ENCODE data around the gene ZNF460.
"Not testable (repeated sequence)": the region's sequence is repeated elsewhere in the genome, so short reads cannot be mapped to it uniquely, and the experiment has no call there.

The ZNF460 gene

DNA sequence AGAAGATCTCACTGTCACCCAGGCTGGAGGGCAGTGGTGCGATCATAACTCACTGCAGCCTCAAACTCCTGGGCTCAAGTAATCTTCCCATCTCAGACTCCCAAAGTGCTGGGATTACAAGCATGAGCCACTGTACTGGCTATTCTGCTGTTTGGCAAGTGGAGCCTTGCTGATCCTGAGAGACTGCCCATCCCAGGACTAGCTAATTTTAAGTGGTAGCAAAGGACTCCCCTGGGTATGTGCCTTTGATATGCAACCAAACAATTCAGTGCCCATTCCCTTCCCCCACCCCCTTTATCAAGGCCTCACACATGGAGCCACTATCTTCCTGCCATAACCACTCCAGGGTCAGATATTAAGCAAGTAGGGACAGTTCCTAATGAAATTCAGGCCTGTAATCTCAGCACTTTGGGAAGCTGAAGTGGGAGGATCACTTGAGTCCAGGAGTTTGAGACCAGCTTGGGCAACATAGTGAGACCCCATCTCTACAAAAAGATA lies 17.0 kb upstream of the ZNF460 start:
- DNase-seq (ENCODE audit: low read depth): no peak
- H3K4me3 ChIP-seq (ENCODE audit: low read length): no peak overlapping the region
- TF ChIP-seq, protein P1, sequence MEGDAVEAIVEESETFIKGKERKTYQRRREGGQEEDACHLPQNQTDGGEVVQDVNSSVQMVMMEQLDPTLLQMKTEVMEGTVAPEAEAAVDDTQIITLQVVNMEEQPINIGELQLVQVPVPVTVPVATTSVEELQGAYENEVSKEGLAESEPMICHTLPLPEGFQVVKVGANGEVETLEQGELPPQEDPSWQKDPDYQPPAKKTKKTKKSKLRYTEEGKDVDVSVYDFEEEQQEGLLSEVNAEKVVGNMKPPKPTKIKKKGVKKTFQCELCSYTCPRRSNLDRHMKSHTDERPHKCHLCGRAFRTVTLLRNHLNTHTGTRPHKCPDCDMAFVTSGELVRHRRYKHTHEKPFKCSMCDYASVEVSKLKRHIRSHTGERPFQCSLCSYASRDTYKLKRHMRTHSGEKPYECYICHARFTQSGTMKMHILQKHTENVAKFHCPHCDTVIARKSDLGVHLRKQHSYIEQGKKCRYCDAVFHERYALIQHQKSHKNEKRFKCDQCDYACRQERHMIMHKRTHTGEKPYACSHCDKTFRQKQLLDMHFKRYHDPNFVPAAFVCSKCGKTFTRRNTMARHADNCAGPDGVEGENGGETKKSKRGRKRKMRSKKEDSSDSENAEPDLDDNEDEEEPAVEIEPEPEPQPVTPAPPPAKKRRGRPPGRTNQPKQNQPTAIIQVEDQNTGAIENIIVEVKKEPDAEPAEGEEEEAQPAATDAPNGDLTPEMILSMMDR (conservative IDR thresholded peaks at IDR 0.05; ENCODE audit: low read length): no peak

- DNase-seq (ENCODE audit: low read depth): no peak
- H3K4me3 ChIP-seq (ENCODE audit: low read length): no peak overlapping the region
- TF ChIP-seq, protein P1 (conservative IDR thresholded peaks at IDR 0.05; ENCODE audit: low read length): no peak
Observed at GRCh38 chr19:57267291-57267690, 13.0 kb upstream of the ZNF460 start.

DNA sequence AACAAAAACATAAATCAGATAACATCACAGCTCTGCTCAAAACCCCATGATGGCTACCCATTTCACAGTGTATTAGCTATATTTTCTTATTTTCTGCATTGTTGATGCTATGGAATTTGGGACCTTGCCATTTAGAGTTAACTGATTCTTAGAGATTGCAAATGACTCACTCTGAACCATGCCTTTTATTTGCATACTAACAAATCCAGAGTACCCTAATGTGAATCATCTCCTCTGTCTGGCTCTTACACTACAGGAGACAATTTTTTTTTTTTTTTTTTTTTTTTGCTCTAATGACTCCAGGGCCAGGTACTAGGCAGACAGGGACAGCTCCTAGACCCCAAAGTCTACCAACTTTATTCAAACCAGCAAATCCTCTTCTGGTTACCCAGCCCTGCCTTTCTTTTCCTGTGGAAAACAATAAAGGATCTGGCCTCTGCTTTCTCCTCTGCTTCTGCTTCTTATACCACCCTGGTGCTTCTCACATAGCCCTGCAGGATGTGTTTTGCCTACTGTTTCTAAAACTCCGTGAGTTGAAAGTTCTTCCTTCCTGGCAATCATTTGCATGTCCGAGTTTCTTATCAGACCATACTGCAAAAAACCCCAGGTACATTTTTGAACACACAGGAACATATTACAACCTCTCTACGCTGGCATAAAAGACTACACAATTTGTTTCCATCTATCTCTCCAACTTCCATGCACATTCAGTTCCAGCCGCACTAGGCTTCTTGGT lies 10.6 kb upstream of the ZNF460 start:
- TF ChIP-seq, protein P1 (conservative IDR thresholded peaks at IDR 0.05; ENCODE audit: low read length): no peak
- H3K4me3 ChIP-seq (ENCODE audit: low read length): no peak overlapping the region
- peak; percentile 84 for DNase-seq (ENCODE audit: low read depth)

DNA sequence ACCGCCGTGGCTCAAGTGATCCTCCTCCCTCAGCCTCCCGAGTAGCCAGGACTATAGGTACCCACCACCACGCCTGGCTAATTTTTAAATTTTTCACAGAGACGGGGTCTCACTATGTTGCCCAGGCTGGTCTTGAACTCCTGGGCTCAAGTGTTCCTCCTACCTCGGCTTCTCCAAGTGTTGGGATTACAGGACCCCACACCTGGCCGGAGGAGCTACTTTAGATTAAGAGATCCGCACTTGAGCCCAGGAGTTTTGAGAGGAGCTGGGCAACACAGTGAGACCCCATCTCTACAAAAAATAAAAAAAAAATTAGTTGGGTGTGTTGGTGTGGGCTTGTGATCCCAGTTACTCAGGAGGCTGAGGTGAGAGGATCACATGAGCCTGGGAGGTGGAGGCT lies 9.0 kb upstream of the ZNF460 start:
- TF ChIP-seq, protein P1 (conservative IDR thresholded peaks at IDR 0.05; ENCODE audit: low read length): no peak
- no peak overlapping the region for H3K4me3 ChIP-seq (ENCODE audit: low read length)
- no peak for DNase-seq (ENCODE audit: low read depth)

GRCh38 chr19:57273014-57273413 lies 7.3 kb upstream of the ZNF460 start:
- no peak for DNase-seq (ENCODE audit: low read depth)
- no peak overlapping the region for H3K4me3 ChIP-seq (ENCODE audit: low read length)
- TF ChIP-seq, protein P1 (conservative IDR thresholded peaks at IDR 0.05; ENCODE audit: low read length): no peak

GRCh38 chr19:57276430-57276829 lies 3.9 kb upstream of the ZNF460 start:
- no peak overlapping the region for H3K4me3 ChIP-seq (ENCODE audit: low read length)
- no peak for DNase-seq (ENCODE audit: low read depth)
- TF ChIP-seq, protein P1 (conservative IDR thresholded peaks at IDR 0.05; ENCODE audit: low read length): no peak

GRCh38 chr19:57278481-57278880 lies 1.8 kb upstream of the ZNF460 start:
- peak; percentile 32 for DNase-seq (ENCODE audit: low read depth)
- H3K4me3 ChIP-seq (ENCODE audit: low read length): not testable (repeated sequence)

All from AG10803 (cell line).